HepG2 (cell line): ENCODE results near the gene MINDY1. TPM values are rescaled to one million over a fixed set of nuclear protein-coding genes. Genes with fewer than 3 reads are reported as not detected.

Source experiments
- CBFB ChIP-seq: sonication (generic); formaldehyde crosslinking; IDR thresholded peaks from 2 replicates; pipeline ENCODE4 v1.4.0; 2020; ENCODE audit warnings: missing genetic modification reagents
- HNF4A ChIP-seq: sonication (generic); formaldehyde crosslinking; IDR thresholded peaks from 2 replicates; pipeline ENCODE4 v1.4.0; 2020; ENCODE audit warnings: missing genetic modification reagents
- KIAA2018 ChIP-seq: sonication (generic); formaldehyde crosslinking; IDR thresholded peaks from 2 replicates; pipeline ENCODE4 v1.5.0; 2020; ENCODE audit warnings: mild to moderate bottlenecking, missing genetic modification reagents, borderline replicate concordance
- RCOR2 ChIP-seq: IDR thresholded peaks from 2 replicates; pipeline ENCODE4 v1.6.1; 2016; ENCODE audit warnings: missing biosample characterization, missing genetic modification reagents
- SMARCC2 ChIP-seq: fragments of 450-650 bp; IDR thresholded peaks from 2 replicates; pipeline ENCODE4 v1.6.1; 2017; ENCODE audit warnings: antibody characterized with exemption, mild to moderate bottlenecking
- ZBTB25 ChIP-seq: IDR thresholded peaks from 2 replicates; pipeline ENCODE4 v1.6.1; 2018; ENCODE audit warnings: missing genetic modification reagents
- ZMYM4 ChIP-seq: sonication (generic); formaldehyde crosslinking; IDR thresholded peaks from 2 replicates; pipeline ENCODE4 v1.8.1; 2023; ENCODE audit warnings: mild to moderate bottlenecking, missing genetic modification reagents
- ZNF326 ChIP-seq: sonication (generic); formaldehyde crosslinking; IDR thresholded peaks from 2 replicates; pipeline ENCODE4 v1.4.0; 2020; ENCODE audit warnings: missing genetic modification reagents, borderline replicate concordance
- ZNF354B ChIP-seq: sonication (generic); formaldehyde crosslinking; IDR thresholded peaks from 2 replicates; pipeline ENCODE4 v1.8.0; 2022; ENCODE audit warnings: mild to moderate bottlenecking, missing genetic modification reagents
- ZNF430 ChIP-seq: sonication (generic); formaldehyde crosslinking; IDR thresholded peaks from 2 replicates; pipeline ENCODE4 v1.9.0; 2021; ENCODE audit warnings: mild to moderate bottlenecking, missing genetic modification reagents
- ZNF512B ChIP-seq: sonication (generic); formaldehyde crosslinking; IDR thresholded peaks from 2 replicates; pipeline ENCODE4 v1.5.1; 2020; ENCODE audit warnings: missing genetic modification reagents, mild to moderate bottlenecking, borderline replicate concordance
- ZNF562 ChIP-seq: sonication (generic); formaldehyde crosslinking; IDR thresholded peaks from 2 replicates; pipeline ENCODE4 v1.8.0; 2022; ENCODE audit warnings: missing genetic modification reagents, borderline replicate concordance
- ZNF564 ChIP-seq: sonication (generic); formaldehyde crosslinking; IDR thresholded peaks from 2 replicates; pipeline ENCODE4 v1.8.1; 2023; ENCODE audit warnings: mild to moderate bottlenecking, missing genetic modification reagents
- ZSCAN9 ChIP-seq: IDR thresholded peaks from 2 replicates; pipeline ENCODE4 v1.6.1; 2016; ENCODE audit warnings: borderline replicate concordance
- polyA plus RNA-seq, 8 experiments: library from polyadenylated mRNA; depleted of rRNA in 3 of 8; stranded (reverse) in 7 of 8; unstranded in 1 of 8; fragments of >200 nt; fragmentation: Illumina TruSeq in 4 of 8; extraction: Trizol in 4 of 8; gene quantifications; 2 replicates each; pipeline versions ENCODE4 v1.2.1 to v1.2.3, GENCODE V29; 2011 to 2016; ENCODE audit warnings: low read depth in 4 of 8, missing spikeins in 1 of 8, mixed read lengths in 1 of 8; ENCODE audit not compliant: insufficient read depth in 1 of 8
- total RNA-seq, 5 experiments: library from RNA; depleted of rRNA; stranded (reverse); fragments of >200 nt; fragmentation: Illumina TruSeq; extraction: Trizol; gene quantifications; 2 replicates each; pipeline ENCODE4 v1.2.3, GENCODE V29; 2016; ENCODE audit warnings: low read depth in 1 of 5
- TF ChIP-seq, protein P1 (sequence below): sonication (generic); formaldehyde crosslinking; IDR thresholded peaks from 2 replicates; pipeline ENCODE4 v1.5.1; 2020; ENCODE audit warnings: mild to moderate bottlenecking, moderate library complexity, missing genetic modification reagents

MINDY1 gene
- total and polyA plus RNA-seq, 2 of the 13 experiments (the other 11 are each of a cell fraction or from before 2014, with no cell fraction given) = 11.1 to 15.0 TPM

GRCh38 chr1:150970808-150971582, 35.7 kb downstream of the MINDY1 start (continued):
- TF ChIP-seq ZBTB25 (peak; percentile 35; the same call in 1 of the 2 replicates), ZMYM4 (peak; percentile 74), ZSCAN9 (no peak), ZNF326 (no peak), CBFB (CRISPR knock-in tag) (peak; percentile 66; the same call in 1 of the 2 replicates), HNF4A (CRISPR knock-in tag) (peak; percentile 99), ZNF354B (CRISPR knock-in tag) (no peak), ZNF512B (no peak), ZNF430 (CRISPR knock-in tag) (no peak), KIAA2018 (CRISPR knock-in tag) (no peak), ZNF564 (CRISPR knock-in tag) (0 out of 2 replicates have a peak, but pooled peaks have one; percentile 19), SMARCC2 (no peak), RCOR2 (peak; percentile 83), ZNF562 (no peak)
- TF ChIP-seq, protein P1, sequence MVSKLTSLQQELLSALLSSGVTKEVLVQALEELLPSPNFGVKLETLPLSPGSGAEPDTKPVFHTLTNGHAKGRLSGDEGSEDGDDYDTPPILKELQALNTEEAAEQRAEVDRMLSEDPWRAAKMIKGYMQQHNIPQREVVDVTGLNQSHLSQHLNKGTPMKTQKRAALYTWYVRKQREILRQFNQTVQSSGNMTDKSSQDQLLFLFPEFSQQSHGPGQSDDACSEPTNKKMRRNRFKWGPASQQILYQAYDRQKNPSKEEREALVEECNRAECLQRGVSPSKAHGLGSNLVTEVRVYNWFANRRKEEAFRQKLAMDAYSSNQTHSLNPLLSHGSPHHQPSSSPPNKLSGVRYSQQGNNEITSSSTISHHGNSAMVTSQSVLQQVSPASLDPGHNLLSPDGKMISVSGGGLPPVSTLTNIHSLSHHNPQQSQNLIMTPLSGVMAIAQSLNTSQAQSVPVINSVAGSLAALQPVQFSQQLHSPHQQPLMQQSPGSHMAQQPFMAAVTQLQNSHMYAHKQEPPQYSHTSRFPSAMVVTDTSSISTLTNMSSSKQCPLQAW = peak; percentile 88; the same call in 1 of the 2 replicates
